Right lobe of liver (tissue), 4 donors: ENCODE data around the gene NOP10.

ENCODE experiments used
- POLR2A ChIP-seq: fragments of 450-650 bp; IDR thresholded peaks from one replicate; pipeline ENCODE4 v1.6.1; 2017; ENCODE audit warnings: antibody characterized with exemption, mild to moderate bottlenecking
- TF ChIP-seq, protein P1 (sequence below), 4 donors: fragments of 200-600 bp in 3 of 4; fragments of 450-650 bp in 1 of 4; IDR thresholded peaks; one replicate each; pipeline versions ENCODE4 v1.5.1 to v1.8.0; 2016 to 2022; ENCODE audit warnings: antibody characterized with exemption in 4 of 4, mild to moderate bottlenecking in 2 of 4
- donor health status: DM: no; HTN: no; CAD: no.
- donor health status: DM: no; HTN: no; CAD: no.
- donor health status: DM: no; HTN: yes; CAD: no.

DNA sequence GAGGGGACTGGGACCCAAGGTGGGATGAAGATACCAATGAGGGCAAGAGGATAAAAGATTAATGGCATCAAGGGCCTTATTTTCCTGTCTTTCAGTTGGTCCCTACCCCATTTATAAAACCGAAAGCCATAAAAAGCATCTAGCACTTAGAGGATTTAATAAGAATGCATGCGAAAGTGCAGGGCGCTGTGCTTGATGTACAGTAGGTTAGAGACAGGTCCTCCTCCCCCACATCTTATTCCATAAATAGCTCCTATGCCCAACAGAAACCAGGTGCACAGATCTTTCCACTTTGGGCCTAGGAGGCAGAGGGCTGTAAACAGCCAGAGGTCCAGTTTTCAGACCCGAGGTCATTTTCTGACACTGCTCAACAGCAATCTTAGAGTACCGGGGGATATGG is 22.9 kb upstream of the NOP10 start:
- TF ChIP-seq, protein P1, sequence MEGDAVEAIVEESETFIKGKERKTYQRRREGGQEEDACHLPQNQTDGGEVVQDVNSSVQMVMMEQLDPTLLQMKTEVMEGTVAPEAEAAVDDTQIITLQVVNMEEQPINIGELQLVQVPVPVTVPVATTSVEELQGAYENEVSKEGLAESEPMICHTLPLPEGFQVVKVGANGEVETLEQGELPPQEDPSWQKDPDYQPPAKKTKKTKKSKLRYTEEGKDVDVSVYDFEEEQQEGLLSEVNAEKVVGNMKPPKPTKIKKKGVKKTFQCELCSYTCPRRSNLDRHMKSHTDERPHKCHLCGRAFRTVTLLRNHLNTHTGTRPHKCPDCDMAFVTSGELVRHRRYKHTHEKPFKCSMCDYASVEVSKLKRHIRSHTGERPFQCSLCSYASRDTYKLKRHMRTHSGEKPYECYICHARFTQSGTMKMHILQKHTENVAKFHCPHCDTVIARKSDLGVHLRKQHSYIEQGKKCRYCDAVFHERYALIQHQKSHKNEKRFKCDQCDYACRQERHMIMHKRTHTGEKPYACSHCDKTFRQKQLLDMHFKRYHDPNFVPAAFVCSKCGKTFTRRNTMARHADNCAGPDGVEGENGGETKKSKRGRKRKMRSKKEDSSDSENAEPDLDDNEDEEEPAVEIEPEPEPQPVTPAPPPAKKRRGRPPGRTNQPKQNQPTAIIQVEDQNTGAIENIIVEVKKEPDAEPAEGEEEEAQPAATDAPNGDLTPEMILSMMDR (IDR thresholded peaks at IDR 0.05), result no peak
- no peak for TF ChIP-seq POLR2A
